Measurements from ENCODE around the gene IGFL1. TPM values are rescaled to one million over a fixed set of nuclear protein-coding genes. Genes with fewer than 3 reads are reported as not detected.
"Not testable (repeated sequence)": the region's sequence is repeated elsewhere in the genome, so short reads cannot be mapped to it uniquely, and the experiment has no call there.

IGFL1 gene
- total and polyA plus RNA-seq, 9 donors = 0.43 to 1.3 TPM; not detected in 7

DNA sequence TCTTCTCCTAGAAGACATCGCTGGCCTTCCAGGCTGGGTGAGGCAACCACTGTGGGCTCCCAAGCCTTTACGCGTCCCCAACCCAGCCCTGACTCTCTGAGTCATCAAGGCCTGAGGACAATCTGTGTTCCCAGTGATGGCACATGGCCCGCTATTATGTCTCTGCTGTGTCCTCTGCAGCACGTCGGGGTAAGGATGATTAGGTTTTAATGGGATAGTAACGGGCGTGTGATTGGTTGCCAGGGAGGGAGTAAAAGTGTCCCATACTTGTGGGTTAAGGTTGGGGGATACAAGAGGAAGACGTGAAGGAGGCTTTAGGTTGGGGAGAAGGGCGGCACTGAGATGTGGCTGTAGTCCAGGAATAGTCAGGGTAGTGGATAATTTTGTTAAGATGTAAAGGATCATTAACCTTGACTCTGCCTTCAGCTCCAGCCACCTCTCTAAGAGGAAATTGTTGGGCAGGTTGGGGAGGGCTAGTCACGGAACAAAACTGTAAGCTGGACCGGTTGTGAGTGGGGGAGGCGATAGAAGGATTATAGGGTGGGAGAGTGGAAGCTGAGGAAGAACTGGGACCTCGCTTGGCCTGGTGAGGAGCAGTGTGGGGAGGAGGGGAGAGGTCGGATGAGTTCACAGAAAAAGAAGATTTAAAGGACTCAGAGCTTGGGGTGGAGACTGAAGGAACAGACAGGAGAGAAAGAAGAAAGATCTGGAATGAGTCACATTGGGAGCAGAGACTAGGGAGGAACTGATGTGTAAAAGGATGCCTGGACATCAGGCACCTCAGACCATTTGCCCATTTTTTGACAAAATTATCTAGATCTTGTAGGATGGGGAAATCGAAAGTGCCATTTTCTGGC, 27.9 kb upstream of the IGFL1 start:
- H3K36me3 ChIP-seq (ENCODE audit: control insufficient read depth, insufficient read depth, low read length) = no peaks in the 10 kb centered on the region
- H3K9me3 ChIP-seq (replicated peaks; ENCODE audit: control insufficient read depth, low read depth, low read length) = no peaks in the 10 kb centered on the region
- H3K27me3 ChIP-seq (ENCODE audit: control insufficient read depth, insufficient read depth, low read length) = no peaks in the 10 kb centered on the region
- H3K4me3 ChIP-seq (ENCODE audit: low read length) = no peak overlapping the region
- DNase-seq = no peak
- no peak overlapping the region for H3K27ac ChIP-seq (ENCODE audit: low read length)
- peaks cover 26% of the 10 kb centered on the region for H3K4me1 ChIP-seq (ENCODE audit: control insufficient read depth, insufficient read depth, low read length)
- 70% methylated on average over 15 of the region's 16 CpGs for WGBS (ENCODE audit: insufficient coverage)

DNA sequence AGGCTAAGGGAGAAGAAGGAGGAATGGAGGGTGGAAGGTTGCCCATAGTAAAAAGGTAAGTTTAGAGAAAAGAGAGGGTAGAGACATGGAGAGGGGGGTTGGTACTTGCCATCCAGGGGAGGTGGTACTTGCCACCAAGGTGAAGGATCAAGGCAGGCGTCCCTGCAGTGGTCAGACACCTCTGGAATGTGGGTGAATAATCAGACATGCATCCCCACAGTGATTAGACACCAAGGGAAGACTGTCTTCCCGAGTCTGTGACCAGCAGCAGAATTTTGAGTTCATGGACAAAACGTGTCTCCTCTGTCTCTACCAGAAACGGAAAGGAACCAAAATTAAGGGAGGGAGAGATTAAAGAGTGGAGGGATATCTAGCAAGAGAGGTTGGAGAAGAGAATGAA, 27.1 kb upstream of the IGFL1 start:
- 80% methylated on average over 3 of the region's 4 CpGs for whole genome bisulfite sequencing (ENCODE audit: insufficient coverage)
- H3K36me3 ChIP-seq (ENCODE audit: control insufficient read depth, insufficient read depth, low read length) = no peaks in the 10 kb centered on the region
- no peak overlapping the region for H3K27ac ChIP-seq (ENCODE audit: low read length)
- no peaks in the 10 kb centered on the region for H3K9me3 ChIP-seq (replicated peaks; ENCODE audit: control insufficient read depth, low read depth, low read length)
- H3K27me3 ChIP-seq (ENCODE audit: control insufficient read depth, insufficient read depth, low read length) = no peaks in the 10 kb centered on the region
- DNase-seq = no peak
- H3K4me3 ChIP-seq (ENCODE audit: low read length) = no peak overlapping the region
- H3K4me1 ChIP-seq (ENCODE audit: control insufficient read depth, insufficient read depth, low read length) = peaks cover 31% of the 10 kb centered on the region

DNA sequence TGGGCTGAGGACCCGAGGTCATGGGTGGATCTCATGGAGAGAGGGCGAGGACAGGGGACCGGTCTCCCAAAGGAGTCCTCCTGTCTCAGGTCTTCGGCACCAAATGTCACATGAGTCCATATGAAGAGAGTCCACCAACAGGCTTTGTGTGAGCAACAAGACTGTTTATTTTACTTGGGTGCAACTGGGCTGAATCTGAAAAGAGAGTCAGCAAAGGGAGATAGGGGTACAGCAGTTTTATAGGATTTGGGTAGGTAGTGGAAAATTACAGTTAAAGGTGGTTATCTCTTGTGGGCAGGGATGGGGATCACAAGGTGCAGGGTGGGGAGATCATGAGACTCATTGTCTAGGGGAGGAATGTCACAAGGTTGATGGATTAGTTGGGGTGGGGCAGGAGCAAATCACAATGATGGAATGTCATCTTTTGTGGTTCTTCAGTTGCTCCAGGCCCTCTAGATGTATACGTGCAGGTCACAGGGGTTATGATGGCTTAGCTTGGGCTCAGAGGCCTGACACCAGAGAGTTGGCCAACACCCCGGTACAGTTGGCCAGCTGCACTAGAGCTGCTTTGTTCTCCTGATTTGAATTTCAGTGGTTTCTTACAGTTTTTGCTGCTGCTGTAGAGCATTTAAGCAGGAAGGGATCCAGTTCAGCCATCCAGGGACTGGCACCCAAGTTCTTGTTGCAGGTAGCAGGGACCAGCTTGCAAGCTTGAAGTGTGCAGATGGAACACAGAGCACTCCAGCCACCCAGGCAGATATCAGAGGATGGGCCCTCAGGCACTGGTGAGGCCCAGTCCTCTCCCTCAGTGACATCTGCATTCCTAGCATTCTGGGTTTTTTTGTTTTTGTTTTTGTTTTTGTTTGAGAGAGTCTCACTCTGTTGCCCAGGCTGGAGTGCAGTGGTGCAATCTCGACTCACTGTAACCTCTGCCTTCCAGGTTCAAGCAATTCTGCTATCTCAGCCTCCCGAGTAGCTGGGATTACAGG, 26.4 kb upstream of the IGFL1 start:
- H3K9me3 ChIP-seq (replicated peaks; ENCODE audit: control insufficient read depth, low read depth, low read length) = no peaks in the 10 kb centered on the region
- no peak for DNase-seq
- 82% methylated on average over 7 of the region's 8 CpGs for WGBS (ENCODE audit: insufficient coverage)
- no peaks in the 10 kb centered on the region for H3K36me3 ChIP-seq (ENCODE audit: control insufficient read depth, insufficient read depth, low read length)
- peaks cover 34% of the 10 kb centered on the region for H3K4me1 ChIP-seq (ENCODE audit: control insufficient read depth, insufficient read depth, low read length)
- H3K4me3 ChIP-seq (ENCODE audit: low read length) = no peak overlapping the region
- no peaks in the 10 kb centered on the region for H3K27me3 ChIP-seq (ENCODE audit: control insufficient read depth, insufficient read depth, low read length)
- no peak overlapping the region for H3K27ac ChIP-seq (ENCODE audit: low read length)

DNA sequence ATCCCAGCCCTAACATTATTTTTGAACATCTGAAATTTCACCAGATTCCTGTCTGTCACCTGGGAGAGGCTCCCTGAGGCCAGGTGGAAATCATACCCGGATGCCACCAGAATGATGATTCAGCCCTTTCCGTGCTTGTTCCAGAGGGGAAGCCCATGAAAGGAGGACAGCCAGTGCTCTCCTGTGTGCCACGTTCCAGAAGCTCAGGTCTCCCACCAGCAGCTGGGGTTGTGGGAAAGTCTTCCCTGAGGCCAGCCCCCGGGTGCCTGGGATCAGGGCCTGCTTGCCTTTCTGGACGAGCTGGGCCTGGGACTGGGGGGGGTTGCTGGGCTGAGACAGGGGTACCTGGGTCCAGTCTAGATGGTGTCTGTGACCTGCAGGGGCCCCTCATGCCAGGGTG, 25.5 kb upstream of the IGFL1 start:
- Histone ChIP-seq H3K27ac (ENCODE audit: low read length) (no peak overlapping the region), H3K4me3 (ENCODE audit: low read length) (no peak overlapping the region), H3K9me3 (replicated peaks; ENCODE audit: control insufficient read depth, low read depth, low read length) (no peaks in the 10 kb centered on the region), H3K36me3 (ENCODE audit: control insufficient read depth, insufficient read depth, low read length) (no peaks in the 10 kb centered on the region), H3K27me3 (ENCODE audit: control insufficient read depth, insufficient read depth, low read length) (no peaks in the 10 kb centered on the region), H3K4me1 (ENCODE audit: control insufficient read depth, insufficient read depth, low read length) (peaks cover 35% of the 10 kb centered on the region)
- DNase-seq = no peak
- WGBS (ENCODE audit: insufficient coverage) = 81% methylated on average over 5 of the region's 5 CpGs

DNA sequence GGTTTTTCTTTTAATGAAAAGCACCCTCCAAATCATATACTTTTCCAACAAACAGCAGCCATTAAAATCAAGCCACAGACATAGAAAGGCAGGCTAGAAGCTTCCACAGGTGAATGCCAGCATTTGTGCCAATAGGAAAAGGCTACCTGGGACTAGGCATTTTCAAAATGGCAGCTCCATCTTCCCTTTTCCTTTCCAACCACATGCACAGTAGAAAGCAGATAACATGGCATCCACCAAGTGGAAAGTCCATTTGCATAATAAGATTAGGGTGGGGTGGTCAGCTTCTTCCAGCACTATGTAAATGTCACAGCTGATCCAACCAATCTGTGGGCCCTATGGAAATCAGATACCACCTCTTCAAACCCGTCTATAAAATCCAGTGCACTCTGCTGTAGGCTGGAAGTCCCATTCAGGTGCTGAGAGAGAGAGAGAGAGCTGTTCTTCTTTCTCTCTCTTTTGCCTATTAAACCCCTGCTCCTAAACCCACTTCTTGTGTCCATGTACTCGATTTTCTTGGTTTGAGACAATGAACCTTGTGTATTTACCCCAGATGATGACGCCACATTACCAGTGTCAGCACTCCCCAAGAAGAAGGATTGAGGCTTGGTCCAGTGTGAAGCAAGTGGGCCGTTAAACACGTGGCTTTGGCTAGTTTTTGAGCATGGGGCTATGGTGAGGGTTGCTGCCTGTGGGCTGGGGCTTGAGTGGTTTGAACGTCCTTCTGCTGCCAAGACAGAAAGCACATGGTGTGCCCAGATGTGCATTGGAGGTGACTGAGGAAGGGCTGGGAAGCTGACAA, 24.2 kb upstream of the IGFL1 start:
- no peaks in the 10 kb centered on the region for H3K27me3 ChIP-seq (ENCODE audit: control insufficient read depth, insufficient read depth, low read length)
- WGBS (ENCODE audit: insufficient coverage) = 69% methylated on average over 4 of the region's 6 CpGs
- H3K36me3 ChIP-seq (ENCODE audit: control insufficient read depth, insufficient read depth, low read length) = no peaks in the 10 kb centered on the region
- no peak overlapping the region for H3K27ac ChIP-seq (ENCODE audit: low read length)
- H3K4me3 ChIP-seq (ENCODE audit: low read length) = no peak overlapping the region
- peaks cover 41% of the 10 kb centered on the region for H3K4me1 ChIP-seq (ENCODE audit: control insufficient read depth, insufficient read depth, low read length)
- no peaks in the 10 kb centered on the region for H3K9me3 ChIP-seq (replicated peaks; ENCODE audit: control insufficient read depth, low read depth, low read length)
- no peak for DNase-seq

DNA sequence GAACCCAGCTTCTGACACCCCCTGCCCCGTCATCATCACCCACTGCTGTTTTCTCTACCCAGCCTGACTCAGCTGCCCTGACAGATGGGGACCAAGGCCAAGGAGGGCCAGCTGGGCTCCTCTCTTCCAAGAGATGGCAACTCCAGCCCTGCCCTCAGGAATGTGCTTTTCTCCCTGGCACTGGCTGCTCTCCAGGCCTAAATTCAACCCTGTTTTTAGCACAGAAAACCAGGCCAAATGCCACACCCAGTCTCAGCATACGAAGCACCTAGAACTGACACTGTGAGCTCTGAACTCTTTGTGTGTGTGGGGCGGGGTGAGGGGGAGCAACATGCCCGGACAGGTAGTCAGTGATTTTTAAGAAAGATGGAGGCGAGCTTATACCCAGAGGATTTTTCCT, 23.4 kb upstream of the IGFL1 start:
- Histone ChIP-seq H3K27me3 (ENCODE audit: control insufficient read depth, insufficient read depth, low read length) (no peaks in the 10 kb centered on the region), H3K36me3 (ENCODE audit: control insufficient read depth, insufficient read depth, low read length) (no peaks in the 10 kb centered on the region), H3K27ac (ENCODE audit: low read length) (no peak overlapping the region), H3K4me3 (ENCODE audit: low read length) (no peak overlapping the region), H3K9me3 (replicated peaks; ENCODE audit: control insufficient read depth, low read depth, low read length) (no peaks in the 10 kb centered on the region), H3K4me1 (ENCODE audit: control insufficient read depth, insufficient read depth, low read length) (peaks cover 49% of the 10 kb centered on the region)
- DNase-seq = peak; percentile 56
- 78% methylated on average over 1 of the region's 5 CpGs for WGBS (ENCODE audit: insufficient coverage)

DNA sequence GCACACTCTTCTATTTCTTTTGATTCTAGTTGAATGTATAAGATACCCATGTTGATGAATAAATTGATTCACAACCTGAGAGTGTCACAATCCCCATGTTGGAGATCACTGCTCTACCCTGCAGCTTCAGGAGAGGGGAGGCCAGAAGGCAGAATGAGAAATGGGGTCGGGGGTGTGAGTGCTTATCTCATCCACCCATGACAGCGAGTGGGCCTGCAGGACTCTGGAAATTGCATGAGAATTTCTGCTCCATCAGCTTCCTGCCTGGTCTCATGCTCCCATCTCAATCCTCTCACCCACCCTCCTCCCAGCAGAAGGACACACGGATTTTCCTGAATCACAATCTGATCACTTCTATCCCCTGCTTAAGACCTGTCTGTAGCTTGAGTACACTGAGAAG, 22.9 kb upstream of the IGFL1 start:
- no peaks in the 10 kb centered on the region for H3K27me3 ChIP-seq (ENCODE audit: control insufficient read depth, insufficient read depth, low read length)
- H3K9me3 ChIP-seq (replicated peaks; ENCODE audit: control insufficient read depth, low read depth, low read length) = no peaks in the 10 kb centered on the region
- no peak overlapping the region for H3K4me3 ChIP-seq (ENCODE audit: low read length)
- DNase-seq = no peak
- H3K36me3 ChIP-seq (ENCODE audit: control insufficient read depth, insufficient read depth, low read length) = no peaks in the 10 kb centered on the region
- H3K4me1 ChIP-seq (ENCODE audit: control insufficient read depth, insufficient read depth, low read length) = peaks cover 54% of the 10 kb centered on the region
- 60% methylated on average over 1 of the region's 3 CpGs for WGBS (ENCODE audit: insufficient coverage)
- no peak overlapping the region for H3K27ac ChIP-seq (ENCODE audit: low read length)

DNA sequence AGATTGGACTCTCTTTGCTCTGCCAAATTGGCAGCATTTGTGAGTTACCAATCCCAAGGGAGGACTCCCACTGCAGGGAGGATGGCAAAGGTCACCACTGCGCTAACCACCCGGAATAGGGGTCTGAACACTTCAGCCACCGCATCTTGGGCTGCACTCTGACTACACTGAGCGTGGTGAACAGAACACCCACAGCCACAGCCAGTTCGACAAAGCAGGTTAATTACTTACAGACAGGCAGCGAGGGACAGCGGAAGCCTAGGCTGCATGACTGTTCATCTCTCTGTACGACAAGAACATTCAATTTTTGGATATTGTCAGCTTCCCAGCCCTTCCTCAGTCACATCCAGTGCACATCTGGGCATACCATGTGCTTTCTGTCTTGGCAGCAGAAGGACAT, 21.7 kb upstream of the IGFL1 start:
- not testable (repeated sequence) for H3K9me3 ChIP-seq (replicated peaks; ENCODE audit: control insufficient read depth, low read depth, low read length); DNase-seq; H3K27ac ChIP-seq (ENCODE audit: low read length); H3K27me3 ChIP-seq (ENCODE audit: control insufficient read depth, insufficient read depth, low read length); H3K4me3 ChIP-seq (ENCODE audit: low read length); H3K36me3 ChIP-seq (ENCODE audit: control insufficient read depth, insufficient read depth, low read length)
- peaks cover 62% of the 10 kb centered on the region for H3K4me1 ChIP-seq (ENCODE audit: control insufficient read depth, insufficient read depth, low read length)
- WGBS (ENCODE audit: insufficient coverage) = 61% methylated on average over 3 of the region's 8 CpGs

DNA sequence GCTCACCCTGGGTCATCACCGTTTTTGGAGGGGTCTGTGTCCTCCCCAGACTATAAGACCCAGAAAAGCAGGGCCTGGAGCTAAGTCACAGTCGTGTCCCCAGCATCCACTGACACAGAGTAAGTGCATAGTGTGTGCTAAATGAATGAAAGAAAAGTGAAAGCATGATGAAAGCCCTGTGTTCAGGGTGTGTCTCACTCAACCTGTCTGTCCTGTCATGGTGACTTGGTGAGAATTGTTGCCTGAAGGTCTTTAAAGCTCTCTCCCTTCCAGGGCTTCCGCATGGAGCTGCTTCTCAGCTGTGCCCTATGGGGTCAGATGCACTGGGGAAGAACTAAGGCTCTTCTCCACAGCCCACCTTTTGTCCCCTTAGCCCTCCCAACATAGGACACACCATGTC, 20.5 kb upstream of the IGFL1 start:
- Histone ChIP-seq H3K27ac (ENCODE audit: low read length) (no peak overlapping the region), H3K4me1 (ENCODE audit: control insufficient read depth, insufficient read depth, low read length) (peaks cover 62% of the 10 kb centered on the region), H3K9me3 (replicated peaks; ENCODE audit: control insufficient read depth, low read depth, low read length) (no peaks in the 10 kb centered on the region), H3K36me3 (ENCODE audit: control insufficient read depth, insufficient read depth, low read length) (no peaks in the 10 kb centered on the region), H3K4me3 (ENCODE audit: low read length) (no peak overlapping the region), H3K27me3 (ENCODE audit: control insufficient read depth, insufficient read depth, low read length) (no peaks in the 10 kb centered on the region)
- DNase-seq = no peak
- 79% methylated on average over 2 of the region's 3 CpGs for WGBS (ENCODE audit: insufficient coverage)

Measured in muscle of leg (tissue), 11 donors.